ENCODE results near the gene WDFY2.

- TF ChIP-seq, protein P1, sequence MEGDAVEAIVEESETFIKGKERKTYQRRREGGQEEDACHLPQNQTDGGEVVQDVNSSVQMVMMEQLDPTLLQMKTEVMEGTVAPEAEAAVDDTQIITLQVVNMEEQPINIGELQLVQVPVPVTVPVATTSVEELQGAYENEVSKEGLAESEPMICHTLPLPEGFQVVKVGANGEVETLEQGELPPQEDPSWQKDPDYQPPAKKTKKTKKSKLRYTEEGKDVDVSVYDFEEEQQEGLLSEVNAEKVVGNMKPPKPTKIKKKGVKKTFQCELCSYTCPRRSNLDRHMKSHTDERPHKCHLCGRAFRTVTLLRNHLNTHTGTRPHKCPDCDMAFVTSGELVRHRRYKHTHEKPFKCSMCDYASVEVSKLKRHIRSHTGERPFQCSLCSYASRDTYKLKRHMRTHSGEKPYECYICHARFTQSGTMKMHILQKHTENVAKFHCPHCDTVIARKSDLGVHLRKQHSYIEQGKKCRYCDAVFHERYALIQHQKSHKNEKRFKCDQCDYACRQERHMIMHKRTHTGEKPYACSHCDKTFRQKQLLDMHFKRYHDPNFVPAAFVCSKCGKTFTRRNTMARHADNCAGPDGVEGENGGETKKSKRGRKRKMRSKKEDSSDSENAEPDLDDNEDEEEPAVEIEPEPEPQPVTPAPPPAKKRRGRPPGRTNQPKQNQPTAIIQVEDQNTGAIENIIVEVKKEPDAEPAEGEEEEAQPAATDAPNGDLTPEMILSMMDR (conservative IDR thresholded peaks at IDR 0.05 in 1 of 2, IDR thresholded peaks at IDR 0.05 in 1 of 2; ENCODE audit: extremely low read depth in 1 of 2, insufficient read depth in 1 of 2, low read depth in 1 of 2, low read length in 2 of 2): no peak
- TF ChIP-seq EZH2 (IDR thresholded peaks at IDR 0.05; ENCODE audit: borderline replicate concordance, low read length): no peak
Observed at GRCh38 chr13:51770160-51770559, 185.9 kb downstream of the WDFY2 start.

Measured in mammary epithelial cell (primary cell).